Kidney (tissue), 14 donors: ENCODE results near the gene WDR83. TPM values are rescaled to one million over a fixed set of nuclear protein-coding genes. Genes with fewer than 3 reads are reported as not detected.

ENCODE experiments used
- DNase-seq, 5 donors: peaks; one replicate each; pipeline ENCODE4 v3.0.0-alpha.2; 2013 to 2020
- FAIRE-seq: peaks from 2 replicates; lab custom pipeline; 2012; peaks lifted over from hg19 to GRCh38; lab: Jason Lieb, UNC
- H3K27ac ChIP-seq, 2 donors: one replicate each; pipeline ENCODE4 v1.7.0; 2013; ENCODE audit warnings: low read depth in 2 of 2, low read length in 2 of 2, inconsistent platforms in 1 of 2
- H3K27me3 ChIP-seq: one replicate; pipeline ENCODE4 v1.7.1; 2013; ENCODE audit warnings: low read length, inconsistent platforms; ENCODE audit not compliant: control insufficient read depth, insufficient read depth
- H3K36me3 ChIP-seq, 3 donors: one replicate each; pipeline versions ENCODE4 v1.7.0 to v1.7.1; 2013; ENCODE audit warnings: low read length in 3 of 3, control low read depth in 1 of 3, inconsistent platforms in 1 of 3; ENCODE audit not compliant: insufficient read depth in 3 of 3, control insufficient read depth in 2 of 3
- H3K4me1 ChIP-seq, 3 donors: one replicate each; pipeline versions ENCODE4 v1.7.0 to v1.7.1; 2013; ENCODE audit warnings: low read length in 3 of 3, inconsistent platforms in 1 of 3, low read depth in 1 of 3; ENCODE audit not compliant: control insufficient read depth in 2 of 3, insufficient read depth in 2 of 3
- H3K4me3 ChIP-seq, 3 donors: one replicate each; pipeline versions ENCODE4 v1.7.0 to v1.8.1; 2013; ENCODE audit warnings: low read length in 3 of 3, control low read depth in 1 of 3, inconsistent platforms in 1 of 3
- H3K9ac ChIP-seq, 3 donors: one replicate each; pipeline versions ENCODE4 v1.7.0 to v1.7.1; 2013; ENCODE audit warnings: low read length in 3 of 3, control low read depth in 1 of 3, inconsistent platforms in 1 of 3
- H3K9me3 ChIP-seq, 3 donors: one replicate each; pipeline versions ENCODE4 v1.7.0 to v1.7.1; 2013; ENCODE audit warnings: low read length in 3 of 3, control low read depth in 1 of 3, inconsistent platforms in 1 of 3; ENCODE audit not compliant: control insufficient read depth in 2 of 3, insufficient read depth in 1 of 3
- intact Hi-C: fragments of 100-400 bp; cut with DNase I; formaldehyde crosslinking; loops from one replicate; pipeline ENCODE4 v1.11.1; 2022
- polyA plus RNA-seq: library from polyadenylated mRNA; stranded (reverse); fragments of 350-450 nt; fragmentation: Illumina TruSeq; extraction: RNeasy Lipid Tissue Mini Kit (QIAGEN cat#74804); gene quantifications from one replicate; pipeline ENCODE4 v1.2.3, GENCODE V29; 2014; ENCODE audit warnings: low read depth, low replicate concordance; ENCODE audit not compliant: insufficient read depth
- total RNA-seq: library from RNA; stranded (reverse); fragmentation: NEBNext Ultra II Directional; extraction: Animal tissue kit (Norgen Biotek cat#: 25700); gene quantifications from one replicate; pipeline ENCODE4 v1.2.1, GENCODE V29; 2021
- TF ChIP-seq, protein P1 (sequence below): IDR thresholded peaks from 3 replicates; pipeline ENCODE4 v1.5.1; 2012; ENCODE audit warnings: mild to moderate bottlenecking, moderate library complexity, borderline replicate concordance; ENCODE audit not compliant: insufficient read depth; ENCODE audit errors: extremely low read depth
- donor health status: control.
- donor health status: control.
- donor health status: control.
- donor health status: control.
- donor health status: control.
- donor health status: DM: yes; HTN: yes; CAD: no.
- donor health status: Normal renal cell carcinoma (clear cell type).

Gene WDR83
- total and polyA plus RNA-seq, 2 donors from 2014 or later = 10.5 to 21.2 TPM

GRCh38 chr19:12701596-12702282 lies 35.1 kb downstream of the WDR83 start:
- FAIRE-seq (no peak), DNase-seq (no peak)
- TF ChIP-seq, protein P1, sequence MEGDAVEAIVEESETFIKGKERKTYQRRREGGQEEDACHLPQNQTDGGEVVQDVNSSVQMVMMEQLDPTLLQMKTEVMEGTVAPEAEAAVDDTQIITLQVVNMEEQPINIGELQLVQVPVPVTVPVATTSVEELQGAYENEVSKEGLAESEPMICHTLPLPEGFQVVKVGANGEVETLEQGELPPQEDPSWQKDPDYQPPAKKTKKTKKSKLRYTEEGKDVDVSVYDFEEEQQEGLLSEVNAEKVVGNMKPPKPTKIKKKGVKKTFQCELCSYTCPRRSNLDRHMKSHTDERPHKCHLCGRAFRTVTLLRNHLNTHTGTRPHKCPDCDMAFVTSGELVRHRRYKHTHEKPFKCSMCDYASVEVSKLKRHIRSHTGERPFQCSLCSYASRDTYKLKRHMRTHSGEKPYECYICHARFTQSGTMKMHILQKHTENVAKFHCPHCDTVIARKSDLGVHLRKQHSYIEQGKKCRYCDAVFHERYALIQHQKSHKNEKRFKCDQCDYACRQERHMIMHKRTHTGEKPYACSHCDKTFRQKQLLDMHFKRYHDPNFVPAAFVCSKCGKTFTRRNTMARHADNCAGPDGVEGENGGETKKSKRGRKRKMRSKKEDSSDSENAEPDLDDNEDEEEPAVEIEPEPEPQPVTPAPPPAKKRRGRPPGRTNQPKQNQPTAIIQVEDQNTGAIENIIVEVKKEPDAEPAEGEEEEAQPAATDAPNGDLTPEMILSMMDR = no peak

GRCh38 chr19:12703046-12703445 lies 36.4 kb downstream of the WDR83 start:
- FAIRE-seq (no peak), DNase-seq (peak in 3 of 5 donors; percentile 41 to 67 (median 55))
- peaks cover 2 to 48% (median 23%) of the 10 kb centered on the region in 3 donors for H3K36me3 ChIP-seq
- no peak overlapping the region for H3K9ac ChIP-seq
- TF ChIP-seq, protein P1 = no peak
- H3K4me3 ChIP-seq = no peak overlapping the region
- no peak overlapping the region for H3K27ac ChIP-seq
- no peaks in the 10 kb centered on the region for H3K4me1 ChIP-seq
- H3K27me3 ChIP-seq = no peaks in the 10 kb centered on the region
- H3K9me3 ChIP-seq = no peaks in the 10 kb centered on the region
- intact Hi-C loops = no loop called here

More at GRCh38 chr19:12701596-12702282, 35.1 kb downstream of the WDR83 start:
- Histone ChIP-seq H3K9ac (no peak overlapping the region), H3K9me3 (no peaks in the 10 kb centered on the region), H3K4me3 (no peak overlapping the region), H3K36me3 (peaks cover 2 to 48% (median 23%) of the 10 kb centered on the region in 3 donors), H3K4me1 (peaks cover 0 to 2% (median 0%) of the 10 kb centered on the region in 3 donors), H3K27ac (no peak overlapping the region), H3K27me3 (no peaks in the 10 kb centered on the region)
- intact Hi-C loops = no loop called here

GRCh38 chr19:12705169-12705568 lies 38.6 kb downstream of the WDR83 start:
- FAIRE-seq = no peak
- TF ChIP-seq, protein P1 = no peak
- Histone ChIP-seq H3K27me3 (no peaks in the 10 kb centered on the region), H3K4me3 (no peak overlapping the region), H3K4me1 (no peaks in the 10 kb centered on the region), H3K36me3 (peaks cover 4 to 58% (median 25%) of the 10 kb centered on the region in 3 donors), H3K27ac (no peak overlapping the region), H3K9me3 (no peaks in the 10 kb centered on the region), H3K9ac (no peak overlapping the region)
- no peak for DNase-seq
- intact Hi-C loops = no loop called here
